Liver (tissue), 3 donors: ENCODE results near the gene MRGPRX2.

ENCODE experiments used
- ATF3 ChIP-seq: IDR thresholded peaks from 2 replicates; pipeline ENCODE4 v1.6.1; 2016; ENCODE audit warnings: antibody characterized with exemption
- CTCF ChIP-seq: fragments of 150-350 bp; IDR thresholded peaks from 2 replicates; pipeline ENCODE4 v1.5.1; 2017; ENCODE audit warnings: improper control_type of control experiment, low read depth, low read length; ENCODE audit not compliant: missing input control
- EGR1 ChIP-seq, 2 donors: IDR thresholded peaks; 2 replicates each; pipeline ENCODE4 v1.6.1; 2016 to 2018; ENCODE audit warnings: antibody characterized with exemption in 2 of 2, low read depth in 2 of 2
- FOXA2 ChIP-seq: IDR thresholded peaks from 2 replicates; pipeline ENCODE4 v1.6.1; 2016; ENCODE audit warnings: antibody characterized with exemption
- GABPA ChIP-seq, 2 donors: IDR thresholded peaks in 1 of 2; conservative IDR thresholded peaks in 1 of 2; 2 replicates each; pipeline ENCODE4 v1.6.1; 2016; ENCODE audit warnings: antibody characterized with exemption in 2 of 2, mild to moderate bottlenecking in 1 of 2, moderate library complexity in 1 of 2
- HNF4A ChIP-seq, 2 donors: conservative IDR thresholded peaks; 2 replicates each; pipeline ENCODE4 v1.6.1; 2016; ENCODE audit warnings: antibody characterized with exemption in 2 of 2, mild to moderate bottlenecking in 2 of 2
- JUND ChIP-seq, 2 donors: IDR thresholded peaks; 2 replicates each; pipeline ENCODE4 v1.6.1; 2016; ENCODE audit warnings: antibody characterized with exemption in 2 of 2
- TAF1 ChIP-seq: conservative IDR thresholded peaks from 2 replicates; pipeline ENCODE4 v1.6.1; 2016; ENCODE audit warnings: antibody characterized with exemption, mild to moderate bottlenecking
- YY1 ChIP-seq: IDR thresholded peaks from 2 replicates; pipeline ENCODE4 v1.6.1; 2016; ENCODE audit warnings: antibody characterized with exemption, mild to moderate bottlenecking
- TF ChIP-seq, protein P1 (sequence below): IDR thresholded peaks from 2 replicates; pipeline ENCODE4 v1.6.1; 2016; ENCODE audit warnings: antibody characterized with exemption, mild to moderate bottlenecking
- donor health status: healthy.
- donor health status: healthy.

GRCh38 chr11:19075636-19076035 lies 15.1 kb upstream of the MRGPRX2 start:
- TF ChIP-seq CTCF, result no peak
- TF ChIP-seq GABPA (IDR thresholded peaks at IDR 0.05 in 1 of 2, conservative IDR thresholded peaks at IDR 0.05 in 1 of 2), result no peak
- no peak for TF ChIP-seq ATF3
- TF ChIP-seq TAF1, result no peak
- no peak for TF ChIP-seq HNF4A (conservative IDR thresholded peaks at IDR 0.05)
- TF ChIP-seq EGR1 (IDR thresholded peaks at IDR 0.05; ENCODE audit: low read depth in 2 of 2), result no peak
- no peak for TF ChIP-seq JUND (IDR thresholded peaks at IDR 0.05)
- no peak for TF ChIP-seq FOXA2
- TF ChIP-seq, protein P1, sequence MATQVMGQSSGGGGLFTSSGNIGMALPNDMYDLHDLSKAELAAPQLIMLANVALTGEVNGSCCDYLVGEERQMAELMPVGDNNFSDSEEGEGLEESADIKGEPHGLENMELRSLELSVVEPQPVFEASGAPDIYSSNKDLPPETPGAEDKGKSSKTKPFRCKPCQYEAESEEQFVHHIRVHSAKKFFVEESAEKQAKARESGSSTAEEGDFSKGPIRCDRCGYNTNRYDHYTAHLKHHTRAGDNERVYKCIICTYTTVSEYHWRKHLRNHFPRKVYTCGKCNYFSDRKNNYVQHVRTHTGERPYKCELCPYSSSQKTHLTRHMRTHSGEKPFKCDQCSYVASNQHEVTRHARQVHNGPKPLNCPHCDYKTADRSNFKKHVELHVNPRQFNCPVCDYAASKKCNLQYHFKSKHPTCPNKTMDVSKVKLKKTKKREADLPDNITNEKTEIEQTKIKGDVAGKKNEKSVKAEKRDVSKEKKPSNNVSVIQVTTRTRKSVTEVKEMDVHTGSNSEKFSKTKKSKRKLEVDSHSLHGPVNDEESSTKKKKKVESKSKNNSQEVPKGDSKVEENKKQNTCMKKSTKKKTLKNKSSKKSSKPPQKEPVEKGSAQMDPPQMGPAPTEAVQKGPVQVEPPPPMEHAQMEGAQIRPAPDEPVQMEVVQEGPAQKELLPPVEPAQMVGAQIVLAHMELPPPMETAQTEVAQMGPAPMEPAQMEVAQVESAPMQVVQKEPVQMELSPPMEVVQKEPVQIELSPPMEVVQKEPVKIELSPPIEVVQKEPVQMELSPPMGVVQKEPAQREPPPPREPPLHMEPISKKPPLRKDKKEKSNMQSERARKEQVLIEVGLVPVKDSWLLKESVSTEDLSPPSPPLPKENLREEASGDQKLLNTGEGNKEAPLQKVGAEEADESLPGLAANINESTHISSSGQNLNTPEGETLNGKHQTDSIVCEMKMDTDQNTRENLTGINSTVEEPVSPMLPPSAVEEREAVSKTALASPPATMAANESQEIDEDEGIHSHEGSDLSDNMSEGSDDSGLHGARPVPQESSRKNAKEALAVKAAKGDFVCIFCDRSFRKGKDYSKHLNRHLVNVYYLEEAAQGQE, result no peak
- TF ChIP-seq YY1, result no peak
